GM18861 (cell line): ENCODE measurements around the gene BLOC1S1.

Source experiments
- ATAC-seq: cut with Tn5 transposase; IDR thresholded peaks from one replicate; pipeline ENCODE4 v1.9.1; 2021; ENCODE audit not compliant: unreplicated experiment

Gene BLOC1S1

GRCh38 chr12:55715833-55716581, at the start of gene BLOC1S1:
Gene BLOC1S1, plus strand, starts transcription at chr12:55716046. Its CDS starts 6 bp downstream, at chr12:55716052.
- peak; percentile 62 for ATAC-seq

- no peak for ATAC-seq
Observed at GRCh38 chr12:55666508-55666907, 49.3 kb upstream of the BLOC1S1 start.

GRCh38 chr12:55670276-55670675, 45.6 kb upstream of the BLOC1S1 start:
- no peak for ATAC-seq

GRCh38 chr12:55671746-55672145, 44.1 kb upstream of the BLOC1S1 start:
- ATAC-seq: no peak

GRCh38 chr12:55673638-55674037, 42.2 kb upstream of the BLOC1S1 start:
- peak; percentile 99 for ATAC-seq

- ATAC-seq: no peak
Observed at GRCh38 chr12:55675666-55676065, 40.2 kb upstream of the BLOC1S1 start.

- no peak for ATAC-seq
Observed at GRCh38 chr12:55676707-55677106, 39.1 kb upstream of the BLOC1S1 start.

GRCh38 chr12:55679691-55680090, 36.2 kb upstream of the BLOC1S1 start:
- ATAC-seq: no peak

GRCh38 chr12:55681142-55682077, 34.4 kb upstream of the BLOC1S1 start:
- ATAC-seq: no peak

GRCh38 chr12:55682087-55682796, 33.6 kb upstream of the BLOC1S1 start:
- no peak for ATAC-seq

GRCh38 chr12:55683676-55684075, 32.2 kb upstream of the BLOC1S1 start:
- ATAC-seq: no peak

- no peak for ATAC-seq
Observed at GRCh38 chr12:55684761-55685370, 31.0 kb upstream of the BLOC1S1 start.

- no peak for ATAC-seq
Observed at GRCh38 chr12:55685671-55686070, 30.2 kb upstream of the BLOC1S1 start.

- ATAC-seq: no peak
Observed at GRCh38 chr12:55686366-55687010, 29.4 kb upstream of the BLOC1S1 start.

- no peak for ATAC-seq
Observed at GRCh38 chr12:55687746-55688145, 28.1 kb upstream of the BLOC1S1 start.

GRCh38 chr12:55688716-55689655, 26.9 kb upstream of the BLOC1S1 start:
- no peak for ATAC-seq

- no peak for ATAC-seq
Observed at GRCh38 chr12:55692631-55693322, 23.1 kb upstream of the BLOC1S1 start.

- no peak for ATAC-seq
Observed at GRCh38 chr12:55693323-55694187, 22.3 kb upstream of the BLOC1S1 start.
